ENCODE measurements around the gene NLGN2.

GRCh38 chr17:7398612-7399011 is 9.0 kb upstream of the NLGN2 start:
- TF ChIP-seq CTCF (IDR thresholded peaks at IDR 0.05) (no peak), POLR2A (IDR thresholded peaks at IDR 0.05) (no peak)
